NCI-H146 treated with DMSO at 0.1 percent for 48 hours (cell line): ENCODE results near the gene RTCB.

Experiments used
- DNase-seq: peaks from one replicate; lab custom pipeline; 2025; ENCODE audit not compliant: unreplicated experiment; lab: John Stamatoyannopoulos, UW

Gene RTCB

GRCh38 chr22:32340411-32340810 is 71.6 kb downstream of the RTCB start:
- no peak for DNase-seq

DNA sequence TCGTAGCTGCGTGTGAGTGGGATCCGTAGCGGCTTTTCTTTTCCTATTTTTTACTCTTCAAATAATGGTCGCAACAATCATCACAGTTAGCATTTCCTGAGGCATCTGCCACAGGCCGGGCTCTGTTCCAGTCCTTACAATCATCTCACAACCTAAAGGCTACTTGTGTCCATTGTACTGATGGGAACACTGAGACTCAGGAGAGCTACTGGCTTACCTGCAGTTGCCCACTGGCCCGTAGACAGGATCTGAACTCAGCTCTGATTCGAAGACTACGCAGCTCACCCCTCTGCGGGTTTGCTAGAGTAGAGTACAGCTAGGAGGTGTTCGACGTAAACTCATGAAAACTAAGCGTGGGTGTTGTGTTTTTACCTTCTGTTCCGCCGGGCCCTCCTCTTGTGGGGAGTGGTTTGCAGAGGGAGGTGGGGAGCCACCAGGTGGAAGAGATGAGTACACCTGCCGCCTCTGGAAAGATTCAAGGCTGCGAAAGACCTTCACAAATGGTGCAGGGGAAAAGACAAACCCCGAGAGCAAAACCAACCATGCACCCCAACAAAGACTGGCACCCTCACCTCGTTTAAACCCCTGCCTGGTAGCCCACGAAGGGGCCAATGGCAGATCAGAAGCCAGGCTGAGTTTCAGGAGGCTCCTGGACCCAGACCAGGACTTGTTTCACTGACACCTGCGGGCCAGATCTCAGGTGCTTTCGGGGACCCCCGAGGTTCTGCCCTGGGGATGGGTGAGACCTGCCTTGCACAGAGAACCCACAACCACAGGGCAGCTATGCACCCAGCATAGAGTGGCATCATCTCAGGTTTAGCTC is 72.6 kb downstream of the RTCB start:
- DNase-seq, result no peak

- DNase-seq, result no peak
These were observed 73.3 kb downstream of the RTCB start for GRCh38 chr22:32338757-32339156.
